ENCODE results near the gene RNGTT.
"Not testable (repeated sequence)": the region's sequence is repeated elsewhere in the genome, so short reads cannot be mapped to it uniquely, and the experiment has no call there.

Gene RNGTT

GRCh38 chr6:88963139-88964090 is at the start of gene RNGTT:
Gene RNGTT, minus strand, starts transcription at chr6:88963618. Its CDS starts 209 bp downstream, at chr6:88963409.
- DNase-seq = peak; percentile 98

DNA sequence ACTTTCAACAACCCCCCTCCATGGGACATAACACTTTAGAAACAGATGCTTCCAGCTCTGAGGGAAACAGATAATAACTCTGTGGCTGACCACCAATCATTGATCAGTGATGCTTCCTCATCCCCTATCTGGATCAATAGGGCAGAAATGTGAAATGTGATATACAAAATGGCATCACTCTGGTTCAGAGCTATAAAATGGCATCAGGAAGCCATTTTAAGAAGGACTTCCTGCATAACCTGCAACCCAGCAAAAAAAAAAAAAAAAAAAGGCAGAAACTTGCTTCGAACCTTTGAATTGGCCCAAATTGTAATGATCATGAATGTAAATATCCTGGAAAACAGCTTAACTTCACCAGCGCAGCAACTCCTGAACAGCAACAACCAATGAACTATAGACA is 48.0 kb upstream of the RNGTT start:
- DNase-seq = no peak

DNA sequence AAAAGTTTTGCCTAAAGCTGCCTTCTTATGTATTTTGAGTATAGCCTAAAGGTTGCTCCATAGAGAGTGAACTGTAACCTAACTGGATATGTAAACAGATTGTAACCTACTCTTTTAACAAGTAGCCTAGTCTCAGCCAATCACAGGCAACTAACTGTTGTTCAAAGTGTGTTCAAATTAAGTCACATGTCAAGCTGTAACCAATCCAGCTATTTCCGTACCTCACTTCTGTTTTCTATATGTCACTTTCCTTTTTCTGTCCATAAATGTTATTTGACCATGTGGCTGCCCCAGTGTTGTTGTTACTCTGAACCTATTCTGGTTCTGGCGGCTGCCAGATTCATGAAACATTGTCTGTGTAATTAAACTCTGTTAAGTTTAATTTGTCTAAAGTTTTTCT is 47.4 kb upstream of the RNGTT start:
- DNase-seq = no peak

- no peak for DNase-seq
These were observed 46.2 kb upstream of the RNGTT start for GRCh38 chr6:89009624-89010059.

- DNase-seq = no peak
These were observed 45.5 kb upstream of the RNGTT start for GRCh38 chr6:89008815-89009374.

GRCh38 chr6:89008001-89008814 is 44.8 kb upstream of the RNGTT start:
- DNase-seq = no peak

DNA sequence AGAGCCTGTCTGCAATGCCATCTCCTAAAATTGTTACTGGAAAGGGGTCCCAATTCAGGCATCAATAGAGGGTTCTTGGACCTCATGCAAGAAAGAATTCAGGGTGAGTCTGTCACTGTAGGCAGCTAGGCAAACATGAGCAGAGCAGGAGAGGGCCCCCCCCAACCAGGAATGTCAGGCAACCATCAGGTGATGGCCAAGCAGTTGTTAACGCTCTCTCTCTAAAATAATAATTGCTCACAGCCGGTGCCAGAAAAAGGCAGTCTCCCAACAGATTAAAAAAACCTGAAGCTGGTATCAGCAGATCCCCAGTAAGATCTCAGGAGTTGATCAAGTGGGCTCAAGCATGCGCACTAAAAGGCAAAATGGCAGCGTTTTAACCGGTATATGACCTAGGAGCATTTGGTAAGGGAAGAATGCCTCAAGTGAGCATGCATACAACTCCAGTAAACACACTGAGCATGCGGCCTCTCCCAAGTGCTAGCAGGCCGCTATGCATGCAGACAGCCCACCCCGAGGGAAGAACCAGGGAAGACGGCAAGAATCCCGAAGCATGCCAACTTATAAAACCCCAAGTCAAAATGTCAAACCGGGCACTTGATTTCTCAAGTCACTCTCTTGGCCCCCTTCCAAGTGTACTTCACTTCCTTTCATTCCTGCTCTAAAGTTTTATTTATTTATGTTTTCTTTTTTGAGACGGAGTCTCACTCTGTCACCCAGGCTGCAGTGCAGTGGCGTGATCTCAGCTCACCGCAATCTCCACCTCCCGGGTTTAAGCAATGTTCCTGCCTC is 44.0 kb upstream of the RNGTT start:
- peak; percentile 6 for DNase-seq

- DNase-seq = no peak
These were observed 39.1 kb upstream of the RNGTT start for GRCh38 chr6:89002523-89002922.

- DNase-seq = no peak
These were observed 33.9 kb upstream of the RNGTT start for GRCh38 chr6:88997327-88997726.

- DNase-seq = no peak
These were observed 29.5 kb upstream of the RNGTT start for GRCh38 chr6:88992741-88993552.

DNA sequence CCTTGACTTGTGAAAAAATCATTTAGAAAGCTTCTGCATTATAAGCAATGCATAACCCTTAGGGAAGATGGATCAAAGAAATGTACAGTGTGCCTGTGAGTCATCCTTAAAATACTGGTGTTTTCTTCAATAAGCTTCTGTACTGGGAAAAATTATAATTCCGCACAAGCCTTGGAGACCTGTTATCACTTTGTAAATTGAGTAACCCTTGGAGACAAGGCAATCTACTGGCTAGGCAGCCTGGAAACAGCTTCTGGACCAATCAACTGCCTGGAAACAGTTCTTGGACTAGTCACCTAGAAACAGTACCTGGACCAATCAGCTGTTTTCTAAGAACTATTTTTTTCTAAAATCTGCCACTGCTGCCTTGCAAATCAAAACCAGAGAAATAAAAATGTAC is 25.8 kb upstream of the RNGTT start:
- peak; percentile 9 for DNase-seq

- no peak for DNase-seq
These were observed 24.5 kb upstream of the RNGTT start for GRCh38 chr6:88987922-88988321.

DNA sequence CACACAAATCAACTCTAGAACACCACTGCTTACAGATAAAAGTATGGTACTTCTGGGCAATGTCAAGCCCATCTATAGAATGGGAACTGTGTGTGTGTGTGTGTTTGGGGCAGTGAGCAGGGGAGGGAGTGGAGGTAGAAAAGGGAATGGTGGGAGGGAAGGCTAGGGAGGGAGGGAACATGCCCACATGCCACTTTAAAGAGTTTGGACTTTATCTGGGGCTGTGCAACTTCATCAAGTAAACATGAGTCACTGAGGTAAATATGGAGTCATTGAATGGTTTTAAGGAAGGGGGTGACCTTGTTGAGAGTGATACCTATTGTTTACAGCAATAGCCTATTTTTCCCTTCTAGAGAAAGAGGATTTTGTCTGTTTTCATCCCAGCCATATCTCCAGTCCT is 22.5 kb upstream of the RNGTT start:
- DNase-seq = no peak

- no peak for DNase-seq
These were observed 21.2 kb upstream of the RNGTT start for GRCh38 chr6:88984606-88985005.

- no peak for DNase-seq
These were observed 20.7 kb upstream of the RNGTT start for GRCh38 chr6:88984152-88984551.

DNA sequence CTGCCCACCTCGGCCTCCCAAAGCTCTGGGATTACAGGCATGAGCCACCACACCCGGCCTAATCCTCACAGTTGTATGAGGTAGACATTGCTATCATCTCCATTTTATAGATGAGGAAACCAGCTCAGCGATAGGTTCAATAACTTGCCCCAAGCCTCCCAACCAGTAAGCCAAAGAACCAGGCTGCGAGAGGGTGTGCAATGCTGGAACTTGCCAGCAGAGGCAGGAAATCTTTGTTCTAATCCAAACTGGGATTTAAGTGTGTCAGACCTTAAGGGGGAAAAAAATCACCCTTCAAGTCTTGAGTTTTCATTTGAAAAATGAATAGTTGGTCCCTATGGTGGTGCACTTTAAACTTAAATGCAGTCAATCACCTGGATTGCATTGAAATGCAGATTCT is 20.1 kb upstream of the RNGTT start:
- DNase-seq = peak; percentile 22

DNA sequence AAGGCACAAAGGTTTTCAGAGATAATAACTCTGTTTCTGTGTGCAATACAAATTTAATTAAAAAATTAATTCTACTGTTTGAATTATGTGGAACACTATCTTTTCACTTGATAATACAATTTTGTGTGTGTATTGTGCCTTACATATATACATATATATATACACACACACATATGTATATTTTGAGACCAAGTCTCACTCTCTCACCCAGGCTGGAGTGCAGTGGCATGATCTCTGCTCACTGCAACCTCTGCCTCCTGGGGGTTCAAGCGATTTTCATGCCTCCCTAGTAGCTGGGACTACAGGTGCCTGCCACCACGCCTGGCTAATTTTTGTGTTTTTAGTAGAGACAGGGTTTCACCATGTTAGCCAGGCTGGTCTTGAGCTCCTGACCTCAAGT is 19.7 kb upstream of the RNGTT start:
- DNase-seq = not testable (repeated sequence)

GRCh38 chr6:88982720-88983119 is 19.3 kb upstream of the RNGTT start:
- peak; percentile 76 for DNase-seq

- DNase-seq = no peak
These were observed 12.0 kb upstream of the RNGTT start for GRCh38 chr6:88975369-88975768.

- DNase-seq = no peak
These were observed 9.3 kb upstream of the RNGTT start for GRCh38 chr6:88972504-88973423.

DNA sequence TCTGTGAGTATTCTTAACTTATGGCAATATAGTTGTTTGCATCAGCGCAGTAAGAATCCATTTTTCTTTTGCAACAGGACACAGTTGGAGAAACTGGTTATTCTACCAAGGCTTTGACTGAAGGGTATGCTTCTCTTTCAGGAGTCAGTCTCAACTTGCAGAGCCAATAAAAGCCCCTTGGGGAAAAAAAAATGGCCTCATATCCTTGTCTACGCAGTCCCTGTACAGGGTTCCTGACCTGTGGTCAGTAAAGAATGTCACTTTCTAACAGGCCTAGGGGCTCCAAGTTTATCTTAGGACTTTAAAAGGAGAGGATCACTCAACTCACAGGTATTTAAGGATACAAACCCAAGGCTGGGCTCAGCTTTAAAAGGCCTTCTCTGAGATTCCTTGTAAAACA is 6.9 kb upstream of the RNGTT start:
- DNase-seq = no peak
